Upper lobe of right lung (tissue), 1 donor: Measurements from ENCODE around the gene RFESD. TPM values are rescaled to one million over a fixed set of nuclear protein-coding genes. Genes with fewer than 3 reads are reported as not detected.

Source experiments
- ATAC-seq: fragments of 200-7000 bp; cut with Tn5 transposase; one replicate; pipeline ENCODE4 v1.9.1; 2020; ENCODE audit warnings: mild to moderate bottlenecking, moderate library complexity
- DNase-seq: peaks from one replicate; pipeline ENCODE4 v3.0.0-alpha.2; 2020
- H3K27ac ChIP-seq: fragments of 200-600 bp; one replicate; pipeline ENCODE4 v1.8.0; 2022
- H3K27me3 ChIP-seq: fragments of 200-600 bp; one replicate; pipeline ENCODE4 v1.8.0; 2022; ENCODE audit warnings: mild to moderate bottlenecking
- H3K36me3 ChIP-seq: fragments of 200-600 bp; one replicate; pipeline ENCODE4 v1.8.0; 2022
- H3K4me1 ChIP-seq: fragments of 200-600 bp; one replicate; pipeline ENCODE4 v1.8.0; 2022
- H3K4me3 ChIP-seq: fragments of 200-600 bp; one replicate; pipeline ENCODE4 v1.8.0; 2022; ENCODE audit warnings: mild to moderate bottlenecking
- H3K9me3 ChIP-seq: fragments of 200-600 bp; one replicate; pipeline ENCODE4 v1.8.0; 2022
- CTCF ChIP-seq: fragments of 200-600 bp; IDR thresholded peaks from one replicate; pipeline ENCODE4 v1.8.0; 2022; ENCODE audit warnings: antibody characterized with exemption
- intact Hi-C: fragments of 100-400 bp; cut with DNase I; formaldehyde crosslinking; loops from one replicate; pipeline ENCODE4 v1.11.0; 2022
- total RNA-seq: library from RNA; stranded (reverse); fragmentation: NEBNext Ultra II Directional; extraction: Animal tissue kit (Norgen Biotek cat#: 25700); gene quantifications from one replicate; pipeline ENCODE4 v1.2.1, GENCODE V29; 2021
- donor health status: DM: no; HTN: yes; CAD: no; lungs with severe emphysema.

Gene RFESD
- total RNA-seq, 1 donor from 2014 or later: 3.7 TPM

- Histone ChIP-seq H3K4me3 (no peak overlapping the region), H3K27me3 (peaks cover 9% of the 10 kb centered on the region), H3K4me1 (peaks cover 25% of the 10 kb centered on the region), H3K9me3 (no peaks in the 10 kb centered on the region), H3K36me3 (no peaks in the 10 kb centered on the region), H3K27ac (no peak overlapping the region)
- intact Hi-C loops: no loop called here
- ATAC-seq (no peak), DNase-seq (no peak)
- TF ChIP-seq CTCF: no peak
Observed at GRCh38 chr5:95623706-95624105, 22.9 kb upstream of the RFESD start.

- ATAC-seq: no peak
- no peak overlapping the region for H3K4me3 ChIP-seq
- no peak for DNase-seq
- no peak overlapping the region for H3K27ac ChIP-seq
- no peaks in the 10 kb centered on the region for H3K9me3 ChIP-seq
- TF ChIP-seq CTCF: no peak
- peaks cover 23% of the 10 kb centered on the region for H3K4me1 ChIP-seq
- no peaks in the 10 kb centered on the region for H3K36me3 ChIP-seq
- intact Hi-C loops: no loop called here
- peaks cover 2% of the 10 kb centered on the region for H3K27me3 ChIP-seq
Observed at GRCh38 chr5:95624368-95624767, 22.2 kb upstream of the RFESD start.

- intact Hi-C loops: no loop called here
- ATAC-seq: peak; percentile 39
- no peak for DNase-seq
- Histone ChIP-seq H3K4me1 (peaks cover 7% of the 10 kb centered on the region), H3K27ac (no peak overlapping the region), H3K9me3 (no peaks in the 10 kb centered on the region), H3K27me3 (no peaks in the 10 kb centered on the region), H3K4me3 (no peak overlapping the region), H3K36me3 (no peaks in the 10 kb centered on the region)
- TF ChIP-seq CTCF: no peak
Observed at GRCh38 chr5:95626701-95627100, 19.9 kb upstream of the RFESD start.

- Histone ChIP-seq H3K27me3 (no peaks in the 10 kb centered on the region), H3K4me1 (no peaks in the 10 kb centered on the region), H3K36me3 (no peaks in the 10 kb centered on the region), H3K4me3 (no peak overlapping the region), H3K27ac (no peak overlapping the region), H3K9me3 (no peaks in the 10 kb centered on the region)
- TF ChIP-seq CTCF: no peak
- ATAC-seq (no peak), DNase-seq (no peak)
- intact Hi-C loops: no loop called here
Observed at GRCh38 chr5:95627971-95628810, 18.4 kb upstream of the RFESD start.

GRCh38 chr5:95628933-95629332, 17.6 kb upstream of the RFESD start:
- no peak for DNase-seq
- no peaks in the 10 kb centered on the region for H3K9me3 ChIP-seq
- no peak for TF ChIP-seq CTCF
- H3K27ac ChIP-seq: no peak overlapping the region
- no peaks in the 10 kb centered on the region for H3K36me3 ChIP-seq
- no peak for ATAC-seq
- no peaks in the 10 kb centered on the region for H3K4me1 ChIP-seq
- no peak overlapping the region for H3K4me3 ChIP-seq
- intact Hi-C loops: no loop called here
- H3K27me3 ChIP-seq: no peaks in the 10 kb centered on the region
